ENCODE results near the gene ZMPSTE24. TPM values are rescaled to one million over a fixed set of nuclear protein-coding genes. Genes with fewer than 3 reads are reported as not detected.

The ZMPSTE24 gene
- total and polyA plus RNA-seq, 10 of the 15 experiments (the other 5 are each of a cell fraction or from before 2014, with no cell fraction given) = 21.5 to 84.4 (median 43.6) TPM

DNA sequence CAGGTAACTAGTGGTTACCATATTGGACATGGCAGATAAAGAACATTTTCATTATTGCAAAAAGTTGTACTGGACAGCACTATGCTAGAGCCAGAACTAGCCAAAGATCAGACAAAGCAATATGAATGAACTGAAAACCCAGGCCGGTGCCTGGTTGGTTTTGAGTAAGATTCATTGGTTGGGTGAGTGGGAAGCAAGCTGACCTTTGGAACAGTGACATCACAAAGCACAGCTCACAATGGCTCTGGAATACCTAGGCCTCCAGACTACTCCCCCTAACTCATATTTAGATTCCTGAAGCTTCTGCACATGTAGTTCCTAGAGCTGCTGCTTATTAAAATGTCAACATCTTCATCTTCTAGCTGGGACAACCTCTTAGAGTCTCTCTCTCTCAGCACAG lies 10.4 kb upstream of the ZMPSTE24 start, which contains the start of gene TMCO2:
Gene TMCO2 (plus strand): TSS at position 283 of the 400 bp plus-strand sequence. CDS start 57 bp downstream, at position 340.
- ATAC-seq (no peak), DNase-seq (ENCODE audit: low read depth, low spot score) (no peak), FAIRE-seq (no peak)
- H3K9ac ChIP-seq (ENCODE audit: control insufficient read depth, insufficient read depth, low read length) = no peak within 1 kb of the TSS
- no peak within 1 kb of the TSS for H3K27ac ChIP-seq (ENCODE audit: control insufficient read depth, insufficient read depth)
- no peaks in the 10 kb centered on the region for H3K36me3 ChIP-seq (ENCODE audit: control insufficient read depth in 2 of 2, insufficient read depth in 2 of 2, low read length in 1 of 2)
- ChIA-PET CTCF (interaction anchor here (0.8 to 1.5 kb wide), 4 partner anchors 64 to 157 kb away, joined by 3 to 5 read pairs (median 4); no protein-coding TSS in a partner anchor), POLR2A (no interaction called here), SMC1A (ENCODE audit: uncharacterized antibody, unreplicated experiment) (interaction anchor here (1.4 kb wide), 1 partner anchor 152 kb away, joined by 4 read pairs; no protein-coding TSS in a partner anchor), RAD21 (ENCODE audit: unreplicated experiment) (interaction anchor here (1.3 kb wide), 1 partner anchor 10 kb away, joined by 6 read pairs; the partner anchor contains the start of gene ZMPSTE24)
- H3K79me2 ChIP-seq (ENCODE audit: control insufficient read depth, insufficient read depth, low read length) = no peaks in the 10 kb centered on the region
- TF ChIP-seq, protein P1, sequence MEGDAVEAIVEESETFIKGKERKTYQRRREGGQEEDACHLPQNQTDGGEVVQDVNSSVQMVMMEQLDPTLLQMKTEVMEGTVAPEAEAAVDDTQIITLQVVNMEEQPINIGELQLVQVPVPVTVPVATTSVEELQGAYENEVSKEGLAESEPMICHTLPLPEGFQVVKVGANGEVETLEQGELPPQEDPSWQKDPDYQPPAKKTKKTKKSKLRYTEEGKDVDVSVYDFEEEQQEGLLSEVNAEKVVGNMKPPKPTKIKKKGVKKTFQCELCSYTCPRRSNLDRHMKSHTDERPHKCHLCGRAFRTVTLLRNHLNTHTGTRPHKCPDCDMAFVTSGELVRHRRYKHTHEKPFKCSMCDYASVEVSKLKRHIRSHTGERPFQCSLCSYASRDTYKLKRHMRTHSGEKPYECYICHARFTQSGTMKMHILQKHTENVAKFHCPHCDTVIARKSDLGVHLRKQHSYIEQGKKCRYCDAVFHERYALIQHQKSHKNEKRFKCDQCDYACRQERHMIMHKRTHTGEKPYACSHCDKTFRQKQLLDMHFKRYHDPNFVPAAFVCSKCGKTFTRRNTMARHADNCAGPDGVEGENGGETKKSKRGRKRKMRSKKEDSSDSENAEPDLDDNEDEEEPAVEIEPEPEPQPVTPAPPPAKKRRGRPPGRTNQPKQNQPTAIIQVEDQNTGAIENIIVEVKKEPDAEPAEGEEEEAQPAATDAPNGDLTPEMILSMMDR (IDR thresholded peaks at IDR 0.05 in 2 of 3, conservative IDR thresholded peaks at IDR 0.05 in 1 of 3; ENCODE audit: control insufficient read depth in 2 of 3, extremely low read depth in 1 of 3, insufficient read depth in 1 of 3, low read depth in 3 of 3, low read length in 3 of 3) = no peak
- TF ChIP-seq MXI1 (IDR thresholded peaks at IDR 0.05; ENCODE audit: low read depth, low read length) (no peak), RAD51 (IDR thresholded peaks at IDR 0.05) (no peak), ZSCAN29 (IDR thresholded peaks at IDR 0.05) (no peak), IRF4 (IDR thresholded peaks at IDR 0.05; ENCODE audit: low read depth, low read length) (no peak), ZZZ3 (IDR thresholded peaks at IDR 0.05; ENCODE audit: control insufficient read depth, insufficient read length, low read depth) (no peak), TCF7 (IDR thresholded peaks at IDR 0.05; ENCODE audit: borderline replicate concordance) (no peak), YBX1 (IDR thresholded peaks at IDR 0.05) (no peak), EZH2 (IDR thresholded peaks at IDR 0.05; ENCODE audit: borderline replicate concordance, control insufficient read depth, low read depth, low read length) (no peak), SMAD1 (IDR thresholded peaks at IDR 0.05; ENCODE audit: low read depth, partially characterized antibody) (no peak)
- TF ChIP-seq, protein P2, sequence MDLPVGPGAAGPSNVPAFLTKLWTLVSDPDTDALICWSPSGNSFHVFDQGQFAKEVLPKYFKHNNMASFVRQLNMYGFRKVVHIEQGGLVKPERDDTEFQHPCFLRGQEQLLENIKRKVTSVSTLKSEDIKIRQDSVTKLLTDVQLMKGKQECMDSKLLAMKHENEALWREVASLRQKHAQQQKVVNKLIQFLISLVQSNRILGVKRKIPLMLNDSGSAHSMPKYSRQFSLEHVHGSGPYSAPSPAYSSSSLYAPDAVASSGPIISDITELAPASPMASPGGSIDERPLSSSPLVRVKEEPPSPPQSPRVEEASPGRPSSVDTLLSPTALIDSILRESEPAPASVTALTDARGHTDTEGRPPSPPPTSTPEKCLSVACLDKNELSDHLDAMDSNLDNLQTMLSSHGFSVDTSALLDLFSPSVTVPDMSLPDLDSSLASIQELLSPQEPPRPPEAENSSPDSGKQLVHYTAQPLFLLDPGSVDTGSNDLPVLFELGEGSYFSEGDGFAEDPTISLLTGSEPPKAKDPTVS (IDR thresholded peaks at IDR 0.05; ENCODE audit: low read depth, low read length) = no peak
- TF ChIP-seq, protein P3, sequence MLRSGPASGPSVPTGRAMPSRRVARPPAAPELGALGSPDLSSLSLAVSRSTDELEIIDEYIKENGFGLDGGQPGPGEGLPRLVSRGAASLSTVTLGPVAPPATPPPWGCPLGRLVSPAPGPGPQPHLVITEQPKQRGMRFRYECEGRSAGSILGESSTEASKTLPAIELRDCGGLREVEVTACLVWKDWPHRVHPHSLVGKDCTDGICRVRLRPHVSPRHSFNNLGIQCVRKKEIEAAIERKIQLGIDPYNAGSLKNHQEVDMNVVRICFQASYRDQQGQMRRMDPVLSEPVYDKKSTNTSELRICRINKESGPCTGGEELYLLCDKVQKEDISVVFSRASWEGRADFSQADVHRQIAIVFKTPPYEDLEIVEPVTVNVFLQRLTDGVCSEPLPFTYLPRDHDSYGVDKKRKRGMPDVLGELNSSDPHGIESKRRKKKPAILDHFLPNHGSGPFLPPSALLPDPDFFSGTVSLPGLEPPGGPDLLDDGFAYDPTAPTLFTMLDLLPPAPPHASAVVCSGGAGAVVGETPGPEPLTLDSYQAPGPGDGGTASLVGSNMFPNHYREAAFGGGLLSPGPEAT (IDR thresholded peaks at IDR 0.05; ENCODE audit: low read depth) = no peak
- TF ChIP-seq, protein P4, sequence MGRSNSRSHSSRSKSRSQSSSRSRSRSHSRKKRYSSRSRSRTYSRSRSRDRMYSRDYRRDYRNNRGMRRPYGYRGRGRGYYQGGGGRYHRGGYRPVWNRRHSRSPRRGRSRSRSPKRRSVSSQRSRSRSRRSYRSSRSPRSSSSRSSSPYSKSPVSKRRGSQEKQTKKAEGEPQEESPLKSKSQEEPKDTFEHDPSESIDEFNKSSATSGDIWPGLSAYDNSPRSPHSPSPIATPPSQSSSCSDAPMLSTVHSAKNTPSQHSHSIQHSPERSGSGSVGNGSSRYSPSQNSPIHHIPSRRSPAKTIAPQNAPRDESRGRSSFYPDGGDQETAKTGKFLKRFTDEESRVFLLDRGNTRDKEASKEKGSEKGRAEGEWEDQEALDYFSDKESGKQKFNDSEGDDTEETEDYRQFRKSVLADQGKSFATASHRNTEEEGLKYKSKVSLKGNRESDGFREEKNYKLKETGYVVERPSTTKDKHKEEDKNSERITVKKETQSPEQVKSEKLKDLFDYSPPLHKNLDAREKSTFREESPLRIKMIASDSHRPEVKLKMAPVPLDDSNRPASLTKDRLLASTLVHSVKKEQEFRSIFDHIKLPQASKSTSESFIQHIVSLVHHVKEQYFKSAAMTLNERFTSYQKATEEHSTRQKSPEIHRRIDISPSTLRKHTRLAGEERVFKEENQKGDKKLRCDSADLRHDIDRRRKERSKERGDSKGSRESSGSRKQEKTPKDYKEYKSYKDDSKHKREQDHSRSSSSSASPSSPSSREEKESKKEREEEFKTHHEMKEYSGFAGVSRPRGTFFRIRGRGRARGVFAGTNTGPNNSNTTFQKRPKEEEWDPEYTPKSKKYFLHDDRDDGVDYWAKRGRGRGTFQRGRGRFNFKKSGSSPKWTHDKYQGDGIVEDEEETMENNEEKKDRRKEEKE (IDR thresholded peaks at IDR 0.05) = no peak
- TF ChIP-seq, protein P5, sequence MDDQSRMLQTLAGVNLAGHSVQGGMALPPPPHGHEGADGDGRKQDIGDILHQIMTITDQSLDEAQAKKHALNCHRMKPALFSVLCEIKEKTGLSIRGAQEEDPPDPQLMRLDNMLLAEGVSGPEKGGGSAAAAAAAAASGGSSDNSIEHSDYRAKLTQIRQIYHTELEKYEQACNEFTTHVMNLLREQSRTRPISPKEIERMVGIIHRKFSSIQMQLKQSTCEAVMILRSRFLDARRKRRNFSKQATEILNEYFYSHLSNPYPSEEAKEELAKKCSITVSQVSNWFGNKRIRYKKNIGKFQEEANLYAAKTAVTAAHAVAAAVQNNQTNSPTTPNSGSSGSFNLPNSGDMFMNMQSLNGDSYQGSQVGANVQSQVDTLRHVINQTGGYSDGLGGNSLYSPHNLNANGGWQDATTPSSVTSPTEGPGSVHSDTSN (IDR thresholded peaks at IDR 0.05; ENCODE audit: insufficient replicate concordance, low read depth, low read length) = no peak
- H3K4me3 ChIP-seq = no peak within 1 kb of the TSS
- no peak within 1 kb of the TSS for H2AFZ ChIP-seq (ENCODE audit: control insufficient read depth, low read depth, low read length)
- in situ Hi-C loops (cut with MboI) = no loop called here
- H3K27me3 ChIP-seq (replicated peaks in 1 of 2; ENCODE audit: control insufficient read depth in 2 of 2, insufficient read depth in 2 of 2, low read length in 1 of 2) = no peaks in the 10 kb centered on the region
- no peaks in the 10 kb centered on the region; the same call in 1 of the 2 replicates for H3K4me1 ChIP-seq (ENCODE audit: control insufficient read depth, insufficient read depth, low read length)
- no peaks in the 10 kb centered on the region for H4K20me1 ChIP-seq (ENCODE audit: control insufficient read depth, insufficient read depth)
- H3K9me3 ChIP-seq (replicated peaks; ENCODE audit: control insufficient read depth, insufficient read depth, low read length) = no peaks in the 10 kb centered on the region
- WGBS (ENCODE audit: insufficient coverage, insufficient replicate concordance, low lambda C conversion rate, missing lambda C conversion rate) = 48% methylated on average over 1 of the region's 1 CpG
- H3K4me2 ChIP-seq (ENCODE audit: control insufficient read depth, insufficient read depth) = no peak within 1 kb of the TSS
- no TSS peak for BruUV-seq (replicated peaks)
- intact Hi-C loops (cut with micrococcal nuclease; ENCODE audit: unreplicated experiment) = no loop called here
